HEK293 (cell line): Measurements from ENCODE around the gene SUPT3H.

Source experiments
- ZNF530 ChIP-seq: fragments of 450-650 bp; formaldehyde crosslinking; IDR thresholded peaks from 2 replicates; pipeline ENCODE4 v1.5.1; 2016; ENCODE audit warnings: low read depth, missing biosample characterization, missing genetic modification characterization
- TF ChIP-seq, protein P1 (sequence below): fragments of 450-650 bp; formaldehyde crosslinking; IDR thresholded peaks from 2 replicates; pipeline ENCODE4 v1.5.1; 2016; ENCODE audit warnings: missing biosample characterization, missing genetic modification characterization
- TF ChIP-seq, protein P2 (sequence below): fragments of 450-650 bp; formaldehyde crosslinking; IDR thresholded peaks from 2 replicates; pipeline ENCODE4 v1.5.1; 2016; ENCODE audit warnings: missing biosample characterization, missing genetic modification characterization, borderline replicate concordance

DNA sequence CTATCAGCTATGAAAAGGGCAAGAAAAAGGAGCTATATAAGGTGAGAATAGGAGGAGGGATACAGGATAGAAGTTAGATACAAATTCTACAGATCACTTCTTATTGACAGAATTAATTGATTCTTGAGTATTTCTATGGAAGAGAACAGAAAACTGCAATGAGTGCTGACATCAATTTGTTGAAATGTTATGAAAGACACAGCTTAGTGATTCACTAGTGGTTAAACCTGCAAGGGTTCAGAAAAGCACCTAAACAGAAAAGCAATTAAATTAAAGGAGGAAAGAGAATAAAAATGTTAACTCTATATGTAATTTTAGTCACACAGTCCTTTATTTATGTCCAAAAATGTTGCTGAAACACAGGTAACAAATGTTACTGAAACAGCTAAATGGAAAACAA lies 304.0 kb downstream of the SUPT3H start:
- TF ChIP-seq, protein P1, sequence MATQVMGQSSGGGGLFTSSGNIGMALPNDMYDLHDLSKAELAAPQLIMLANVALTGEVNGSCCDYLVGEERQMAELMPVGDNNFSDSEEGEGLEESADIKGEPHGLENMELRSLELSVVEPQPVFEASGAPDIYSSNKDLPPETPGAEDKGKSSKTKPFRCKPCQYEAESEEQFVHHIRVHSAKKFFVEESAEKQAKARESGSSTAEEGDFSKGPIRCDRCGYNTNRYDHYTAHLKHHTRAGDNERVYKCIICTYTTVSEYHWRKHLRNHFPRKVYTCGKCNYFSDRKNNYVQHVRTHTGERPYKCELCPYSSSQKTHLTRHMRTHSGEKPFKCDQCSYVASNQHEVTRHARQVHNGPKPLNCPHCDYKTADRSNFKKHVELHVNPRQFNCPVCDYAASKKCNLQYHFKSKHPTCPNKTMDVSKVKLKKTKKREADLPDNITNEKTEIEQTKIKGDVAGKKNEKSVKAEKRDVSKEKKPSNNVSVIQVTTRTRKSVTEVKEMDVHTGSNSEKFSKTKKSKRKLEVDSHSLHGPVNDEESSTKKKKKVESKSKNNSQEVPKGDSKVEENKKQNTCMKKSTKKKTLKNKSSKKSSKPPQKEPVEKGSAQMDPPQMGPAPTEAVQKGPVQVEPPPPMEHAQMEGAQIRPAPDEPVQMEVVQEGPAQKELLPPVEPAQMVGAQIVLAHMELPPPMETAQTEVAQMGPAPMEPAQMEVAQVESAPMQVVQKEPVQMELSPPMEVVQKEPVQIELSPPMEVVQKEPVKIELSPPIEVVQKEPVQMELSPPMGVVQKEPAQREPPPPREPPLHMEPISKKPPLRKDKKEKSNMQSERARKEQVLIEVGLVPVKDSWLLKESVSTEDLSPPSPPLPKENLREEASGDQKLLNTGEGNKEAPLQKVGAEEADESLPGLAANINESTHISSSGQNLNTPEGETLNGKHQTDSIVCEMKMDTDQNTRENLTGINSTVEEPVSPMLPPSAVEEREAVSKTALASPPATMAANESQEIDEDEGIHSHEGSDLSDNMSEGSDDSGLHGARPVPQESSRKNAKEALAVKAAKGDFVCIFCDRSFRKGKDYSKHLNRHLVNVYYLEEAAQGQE, result no peak
- no peak for TF ChIP-seq ZNF530 (tag by site-specific recombination)
- TF ChIP-seq, protein P2, sequence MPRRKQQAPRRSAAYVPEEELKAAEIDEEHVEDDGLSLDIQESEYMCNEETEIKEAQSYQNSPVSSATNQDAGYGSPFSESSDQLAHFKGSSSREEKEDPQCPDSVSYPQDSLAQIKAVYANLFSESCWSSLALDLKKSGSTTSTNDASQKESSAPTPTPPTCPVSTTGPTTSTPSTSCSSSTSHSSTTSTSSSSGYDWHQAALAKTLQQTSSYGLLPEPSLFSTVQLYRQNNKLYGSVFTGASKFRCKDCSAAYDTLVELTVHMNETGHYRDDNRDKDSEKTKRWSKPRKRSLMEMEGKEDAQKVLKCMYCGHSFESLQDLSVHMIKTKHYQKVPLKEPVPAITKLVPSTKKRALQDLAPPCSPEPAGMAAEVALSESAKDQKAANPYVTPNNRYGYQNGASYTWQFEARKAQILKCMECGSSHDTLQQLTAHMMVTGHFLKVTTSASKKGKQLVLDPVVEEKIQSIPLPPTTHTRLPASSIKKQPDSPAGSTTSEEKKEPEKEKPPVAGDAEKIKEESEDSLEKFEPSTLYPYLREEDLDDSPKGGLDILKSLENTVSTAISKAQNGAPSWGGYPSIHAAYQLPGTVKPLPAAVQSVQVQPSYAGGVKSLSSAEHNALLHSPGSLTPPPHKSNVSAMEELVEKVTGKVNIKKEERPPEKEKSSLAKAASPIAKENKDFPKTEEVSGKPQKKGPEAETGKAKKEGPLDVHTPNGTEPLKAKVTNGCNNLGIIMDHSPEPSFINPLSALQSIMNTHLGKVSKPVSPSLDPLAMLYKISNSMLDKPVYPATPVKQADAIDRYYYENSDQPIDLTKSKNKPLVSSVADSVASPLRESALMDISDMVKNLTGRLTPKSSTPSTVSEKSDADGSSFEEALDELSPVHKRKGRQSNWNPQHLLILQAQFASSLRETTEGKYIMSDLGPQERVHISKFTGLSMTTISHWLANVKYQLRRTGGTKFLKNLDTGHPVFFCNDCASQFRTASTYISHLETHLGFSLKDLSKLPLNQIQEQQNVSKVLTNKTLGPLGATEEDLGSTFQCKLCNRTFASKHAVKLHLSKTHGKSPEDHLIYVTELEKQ, result no peak
